Astrocyte (in vitro differentiated cells and primary cell): Measurements from ENCODE around the gene TRIO.

Source experiments
- CTCF ChIP-seq: IDR thresholded peaks from 2 replicates; pipeline ENCODE4 v1.5.1; 2011; ENCODE audit warnings: low read depth, mild to moderate bottlenecking, inconsistent platforms, low read length, moderate library complexity; ENCODE audit not compliant: insufficient read depth
- EZH2 ChIP-seq: IDR thresholded peaks from 2 replicates; pipeline ENCODE4 v1.6.1; 2012; ENCODE audit warnings: mild to moderate bottlenecking, low read length, inconsistent platforms; ENCODE audit not compliant: insufficient read depth

GRCh38 chr5:14415698-14416074 lies 272.5 kb downstream of the TRIO start:
- no peak for TF ChIP-seq CTCF
- no peak for TF ChIP-seq EZH2
